K562 (cell line): ENCODE measurements around the gene UGT1A9. TPM values are rescaled to one million over a fixed set of nuclear protein-coding genes. Genes with fewer than 3 reads are reported as not detected.
A peak's percentile ranks its signal among the peaks of the same experiment; 100 is the strongest.

ENCODE experiments used
- ZKSCAN8 ChIP-seq: fragments of 200-800 bp; sonication (Bioruptor generic); IDR thresholded peaks from 2 replicates; pipeline ENCODE4 v1.6.1; 2016; ENCODE audit warnings: missing genetic modification characterization, missing compliant biosample characterization
- ZNF174 ChIP-seq: fragments of 250-450 bp; sonication (Bioruptor Pico); IDR thresholded peaks from 2 replicates; pipeline ENCODE4 v1.4.0; 2020; ENCODE audit warnings: mild to moderate bottlenecking
- ZNF766 ChIP-seq: fragments of 200-800 bp; sonication (Bioruptor generic); conservative IDR thresholded peaks from 2 replicates; pipeline ENCODE4 v1.6.1; 2016; ENCODE audit warnings: missing genetic modification characterization, missing compliant biosample characterization
- polyA plus RNA-seq, 8 experiments: library from polyadenylated mRNA; depleted of rRNA in 4 of 8; stranded (reverse) in 5 of 8; unstranded in 3 of 8; fragments of >200 nt; fragmentation: Nextera tagmentation in 2 of 8; fragmentation: Illumina TruSeq in 1 of 8; extraction: Ambion mirVana in 2 of 8; extraction: Trizol in 1 of 8; gene quantifications; 2 replicates each; pipeline versions ENCODE4 v1.2.1 to v1.2.3, GENCODE V29; 2011 to 2014; ENCODE audit warnings: inconsistent platforms in 1 of 8, missing spikeins in 1 of 8
- total RNA-seq, 7 experiments: library from RNA; depleted of rRNA in 6 of 7; stranded (reverse); fragments of >200 nt in 6 of 7; fragmentation: Illumina TruSeq in 2 of 7; extraction: Trizol in 2 of 7; gene quantifications; 2 replicates each; pipeline versions ENCODE4 v1.2.1 to v1.2.3, GENCODE V29; 2011 to 2021; ENCODE audit warnings: low replicate concordance in 1 of 7
- TF ChIP-seq, protein P1 (sequence below), 2 experiments: fragments of 450-650 bp; formaldehyde crosslinking in 1 of 2; IDR thresholded peaks; 2 replicates each; pipeline versions ENCODE4 v1.4.0 to v1.6.1; 2014 to 2020; ENCODE audit warnings: mild to moderate bottlenecking in 2 of 2, borderline replicate concordance in 1 of 2, low read depth in 1 of 2
- TF ChIP-seq, protein P2 (sequence below), 3 experiments: IDR thresholded peaks in 2 of 3; conservative IDR thresholded peaks in 1 of 3; 2 replicates each; pipeline ENCODE4 v1.5.1; 2011 to 2012; ENCODE audit warnings: low read length in 3 of 3, mild to moderate bottlenecking in 3 of 3, control low read depth in 2 of 3, improper control_type of control experiment in 1 of 3, inconsistent platforms in 1 of 3, low read depth in 1 of 3, mixed read lengths in 1 of 3, moderate library complexity in 1 of 3; ENCODE audit not compliant: insufficient read depth in 2 of 3

Gene UGT1A9
- total and polyA plus RNA-seq, 9 of the 15 experiments (the other 6 are each of a cell fraction or from before 2014, with no cell fraction given), result 0.09 TPM; not detected in 8

DNA sequence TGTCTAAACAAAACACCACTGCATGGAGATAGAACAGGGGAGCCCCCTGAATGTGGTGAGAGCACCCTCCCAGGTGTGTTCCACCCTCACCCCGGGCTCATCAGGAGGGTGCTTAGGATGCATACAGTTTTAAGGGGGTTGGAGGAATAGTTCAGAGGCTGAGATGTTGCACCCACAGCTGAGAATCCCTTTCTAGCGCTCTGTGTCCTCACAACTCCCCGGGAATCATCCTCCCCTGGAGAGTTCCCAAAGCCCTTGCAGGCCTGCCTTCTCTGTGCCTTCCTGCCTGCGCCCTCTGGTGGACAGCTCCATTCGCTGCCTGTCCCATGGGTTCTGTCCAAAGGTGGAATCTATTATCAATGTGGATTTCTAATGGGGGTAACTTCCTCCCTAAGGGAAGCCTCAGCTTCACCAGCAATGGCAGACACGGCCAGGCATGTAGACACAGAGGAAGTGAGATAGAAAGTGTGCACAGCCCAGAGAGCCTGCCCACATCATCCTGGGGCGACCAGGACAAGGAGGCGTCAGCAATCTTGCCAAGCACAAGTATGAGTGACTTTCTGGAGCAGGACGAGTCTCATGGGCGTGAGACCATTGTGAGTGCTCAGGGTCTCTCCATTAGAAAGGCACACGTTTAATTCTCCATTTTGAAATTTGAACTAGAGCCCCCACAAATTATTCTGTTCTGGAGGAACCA, 39.8 kb downstream of the UGT1A9 start (continued):
- TF ChIP-seq, protein P1, sequence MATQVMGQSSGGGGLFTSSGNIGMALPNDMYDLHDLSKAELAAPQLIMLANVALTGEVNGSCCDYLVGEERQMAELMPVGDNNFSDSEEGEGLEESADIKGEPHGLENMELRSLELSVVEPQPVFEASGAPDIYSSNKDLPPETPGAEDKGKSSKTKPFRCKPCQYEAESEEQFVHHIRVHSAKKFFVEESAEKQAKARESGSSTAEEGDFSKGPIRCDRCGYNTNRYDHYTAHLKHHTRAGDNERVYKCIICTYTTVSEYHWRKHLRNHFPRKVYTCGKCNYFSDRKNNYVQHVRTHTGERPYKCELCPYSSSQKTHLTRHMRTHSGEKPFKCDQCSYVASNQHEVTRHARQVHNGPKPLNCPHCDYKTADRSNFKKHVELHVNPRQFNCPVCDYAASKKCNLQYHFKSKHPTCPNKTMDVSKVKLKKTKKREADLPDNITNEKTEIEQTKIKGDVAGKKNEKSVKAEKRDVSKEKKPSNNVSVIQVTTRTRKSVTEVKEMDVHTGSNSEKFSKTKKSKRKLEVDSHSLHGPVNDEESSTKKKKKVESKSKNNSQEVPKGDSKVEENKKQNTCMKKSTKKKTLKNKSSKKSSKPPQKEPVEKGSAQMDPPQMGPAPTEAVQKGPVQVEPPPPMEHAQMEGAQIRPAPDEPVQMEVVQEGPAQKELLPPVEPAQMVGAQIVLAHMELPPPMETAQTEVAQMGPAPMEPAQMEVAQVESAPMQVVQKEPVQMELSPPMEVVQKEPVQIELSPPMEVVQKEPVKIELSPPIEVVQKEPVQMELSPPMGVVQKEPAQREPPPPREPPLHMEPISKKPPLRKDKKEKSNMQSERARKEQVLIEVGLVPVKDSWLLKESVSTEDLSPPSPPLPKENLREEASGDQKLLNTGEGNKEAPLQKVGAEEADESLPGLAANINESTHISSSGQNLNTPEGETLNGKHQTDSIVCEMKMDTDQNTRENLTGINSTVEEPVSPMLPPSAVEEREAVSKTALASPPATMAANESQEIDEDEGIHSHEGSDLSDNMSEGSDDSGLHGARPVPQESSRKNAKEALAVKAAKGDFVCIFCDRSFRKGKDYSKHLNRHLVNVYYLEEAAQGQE (IDR thresholded peaks at IDR 0.05; ENCODE audit: borderline replicate concordance), result peak; percentile 64
- TF ChIP-seq, protein P1 (CRISPR knock-in tag; IDR thresholded peaks at IDR 0.05; ENCODE audit: low read depth), result no peak
- TF ChIP-seq, protein P2, sequence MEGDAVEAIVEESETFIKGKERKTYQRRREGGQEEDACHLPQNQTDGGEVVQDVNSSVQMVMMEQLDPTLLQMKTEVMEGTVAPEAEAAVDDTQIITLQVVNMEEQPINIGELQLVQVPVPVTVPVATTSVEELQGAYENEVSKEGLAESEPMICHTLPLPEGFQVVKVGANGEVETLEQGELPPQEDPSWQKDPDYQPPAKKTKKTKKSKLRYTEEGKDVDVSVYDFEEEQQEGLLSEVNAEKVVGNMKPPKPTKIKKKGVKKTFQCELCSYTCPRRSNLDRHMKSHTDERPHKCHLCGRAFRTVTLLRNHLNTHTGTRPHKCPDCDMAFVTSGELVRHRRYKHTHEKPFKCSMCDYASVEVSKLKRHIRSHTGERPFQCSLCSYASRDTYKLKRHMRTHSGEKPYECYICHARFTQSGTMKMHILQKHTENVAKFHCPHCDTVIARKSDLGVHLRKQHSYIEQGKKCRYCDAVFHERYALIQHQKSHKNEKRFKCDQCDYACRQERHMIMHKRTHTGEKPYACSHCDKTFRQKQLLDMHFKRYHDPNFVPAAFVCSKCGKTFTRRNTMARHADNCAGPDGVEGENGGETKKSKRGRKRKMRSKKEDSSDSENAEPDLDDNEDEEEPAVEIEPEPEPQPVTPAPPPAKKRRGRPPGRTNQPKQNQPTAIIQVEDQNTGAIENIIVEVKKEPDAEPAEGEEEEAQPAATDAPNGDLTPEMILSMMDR (IDR thresholded peaks at IDR 0.05 in 2 of 3, conservative IDR thresholded peaks at IDR 0.05 in 1 of 3; ENCODE audit: insufficient read depth in 2 of 3, low read depth in 1 of 3, low read length in 3 of 3), result peak; percentile 73 to 76 (median 73)
- TF ChIP-seq ZNF766 (CRISPR knock-in tag) (no peak), ZKSCAN8 (CRISPR knock-in tag) (no peak), ZNF174 (CRISPR knock-in tag) (no peak)
- TF ChIP-seq, all 486 proteins: peak for 5
